PC-3 (cell line): Measurements from ENCODE around the gene PIK3R2.

Experiments used
- CTCF ChIP-seq: fragments of 300-600 bp; sonication (generic); conservative IDR thresholded peaks from 2 replicates; pipeline ENCODE4 v1.5.1; 2017; ENCODE audit warnings: antibody characterized with exemption, low read depth, mild to moderate bottlenecking, low read length
- EZH2 ChIP-seq: fragments of 300-600 bp; sonication (generic); IDR thresholded peaks from one replicate; pipeline ENCODE4 v1.6.1; 2017; ENCODE audit warnings: antibody characterized with exemption, mild to moderate bottlenecking, low read length; ENCODE audit not compliant: unreplicated experiment

- TF ChIP-seq CTCF (no peak), EZH2 (no peak)
Observed at GRCh38 chr19:18104793-18105131, 48.2 kb upstream of the PIK3R2 start.
